ENCODE data around the gene IL32. TPM values are rescaled to one million over a fixed set of nuclear protein-coding genes. Genes with fewer than 3 reads are reported as not detected.

Gene IL32
- total RNA-seq, 1 donor from 2014 or later = 4.9 TPM

- Mint-ChIP-seq H3K9me3 (no peaks in the 10 kb centered on the region), H3K27me3 (ENCODE audit: low read depth) (peaks cover 20% of the 10 kb centered on the region), H3K4me3 (no peak overlapping the region), H3K27ac (no peak overlapping the region), H3K36me3 (no peaks in the 10 kb centered on the region), H3K4me1 (peaks cover 16% of the 10 kb centered on the region)
- DNase-seq (ENCODE audit: low spot score in 2 of 2, unreplicated experiment in 2 of 2) = no peak
- TF ChIP-seq CTCF (IDR thresholded peaks at IDR 0.05; ENCODE audit: unreplicated experiment) = peak; percentile 33
Measured at GRCh38 chr16:3094289-3095027, 29.0 kb downstream of the IL32 start.

GRCh38 chr16:3095869-3096268, 30.4 kb downstream of the IL32 start:
- TF ChIP-seq CTCF (IDR thresholded peaks at IDR 0.05; ENCODE audit: unreplicated experiment) = no peak
- Mint-ChIP-seq H3K36me3 (no peaks in the 10 kb centered on the region), H3K27ac (no peak overlapping the region), H3K27me3 (ENCODE audit: low read depth) (peaks cover 24% of the 10 kb centered on the region), H3K4me3 (no peak overlapping the region), H3K4me1 (peaks cover 20% of the 10 kb centered on the region), H3K9me3 (no peaks in the 10 kb centered on the region)
- no peak for DNase-seq (ENCODE audit: low spot score in 2 of 2, unreplicated experiment in 2 of 2)

- Mint-ChIP-seq H3K9me3 (no peaks in the 10 kb centered on the region), H3K27ac (no peak overlapping the region), H3K4me3 (no peak overlapping the region), H3K27me3 (ENCODE audit: low read depth) (peaks cover 28% of the 10 kb centered on the region), H3K4me1 (peaks cover 20% of the 10 kb centered on the region), H3K36me3 (no peaks in the 10 kb centered on the region)
- no peak for TF ChIP-seq CTCF (IDR thresholded peaks at IDR 0.05; ENCODE audit: unreplicated experiment)
- DNase-seq (ENCODE audit: low spot score in 2 of 2, unreplicated experiment in 2 of 2) = no peak
Measured at GRCh38 chr16:3096362-3096761, 30.9 kb downstream of the IL32 start.

DNA sequence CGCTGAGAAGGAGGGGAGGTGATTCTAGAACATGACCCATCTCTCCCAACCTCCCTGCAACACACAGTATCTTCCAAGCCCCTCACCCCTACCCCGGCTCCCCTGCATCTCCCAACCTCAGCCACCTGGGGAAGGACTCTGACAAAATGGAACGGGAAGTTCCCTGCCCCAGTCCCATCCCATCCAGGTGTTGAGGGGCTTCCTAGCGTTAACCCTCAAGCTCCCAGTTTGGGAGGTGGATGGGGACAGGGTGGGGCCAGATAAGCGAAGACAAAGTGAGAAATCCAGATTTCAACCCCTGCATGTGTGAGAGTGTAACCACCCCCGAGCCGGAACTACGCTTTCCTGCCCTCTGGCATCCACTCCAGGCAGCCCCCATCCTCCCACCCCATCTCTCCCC, 31.8 kb downstream of the IL32 start:
- TF ChIP-seq CTCF (IDR thresholded peaks at IDR 0.05; ENCODE audit: unreplicated experiment) = no peak
- Mint-ChIP-seq H3K27ac (no peak overlapping the region), H3K9me3 (no peaks in the 10 kb centered on the region), H3K36me3 (no peaks in the 10 kb centered on the region), H3K27me3 (ENCODE audit: low read depth) (peaks cover 29% of the 10 kb centered on the region), H3K4me3 (no peak overlapping the region), H3K4me1 (peaks cover 20% of the 10 kb centered on the region)
- no peak for DNase-seq (ENCODE audit: low spot score in 2 of 2, unreplicated experiment in 2 of 2)

DNA sequence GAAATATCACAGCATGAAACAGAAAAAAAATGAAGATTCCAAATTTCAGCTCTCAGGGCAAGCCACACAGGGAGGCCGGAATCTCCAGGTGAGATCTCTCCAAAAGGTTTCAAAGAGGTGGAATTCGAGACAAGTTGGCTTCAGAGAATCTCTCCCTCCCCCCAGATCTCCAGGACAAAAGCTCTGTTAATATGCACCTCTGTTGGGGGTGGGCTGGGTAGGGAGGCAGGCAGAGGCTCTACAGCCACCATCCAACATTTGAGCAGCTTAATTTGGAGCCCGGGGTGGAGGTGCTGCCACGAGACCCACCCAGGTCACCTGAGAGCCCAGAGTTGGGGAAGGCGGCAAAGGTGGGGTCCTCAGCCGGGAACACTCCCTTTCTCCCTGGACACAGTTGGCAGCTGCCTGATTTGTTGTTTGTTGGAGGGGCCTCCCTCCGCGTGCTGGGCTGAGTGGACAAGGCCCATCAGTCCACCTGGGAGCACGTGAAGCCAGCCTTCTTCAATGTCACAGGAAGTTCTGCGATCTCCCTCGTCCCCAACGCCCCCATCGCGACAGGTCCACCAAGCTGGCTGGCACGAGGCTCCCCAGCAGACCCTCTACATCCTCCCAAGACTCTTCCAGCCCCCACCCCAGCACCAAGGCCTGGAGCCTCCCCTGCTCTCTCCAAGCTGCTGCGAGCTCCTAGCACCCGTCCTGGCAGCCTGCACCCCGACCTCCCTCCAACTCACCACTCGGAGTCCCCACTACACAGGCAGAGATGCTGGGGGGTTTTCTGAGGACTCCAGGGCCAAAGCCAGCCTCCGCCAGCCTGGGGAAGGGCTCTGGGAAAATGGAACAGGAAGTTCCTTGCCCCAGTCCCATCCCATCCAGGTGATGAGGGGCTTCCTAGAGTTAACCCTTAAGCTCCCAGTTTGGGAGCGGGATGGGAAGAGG, 33.3 kb downstream of the IL32 start, which contains the start of gene ZSCAN10:
Gene ZSCAN10 (minus strand): TSS at position 836 of the 936 bp plus-strand sequence. CDS start 6,357 bp downstream, outside the sequence.
- peaks cover 18% of the 10 kb centered on the region for H3K4me1 Mint-ChIP-seq
- DNase-seq (ENCODE audit: low spot score in 2 of 2, unreplicated experiment in 2 of 2) = no peak
- peak within 1 kb of the TSS; percentile 77 for H3K27ac Mint-ChIP-seq
- H3K9me3 Mint-ChIP-seq = no peaks in the 10 kb centered on the region
- no peak for TF ChIP-seq CTCF (IDR thresholded peaks at IDR 0.05; ENCODE audit: unreplicated experiment)
- no peaks in the 10 kb centered on the region for H3K36me3 Mint-ChIP-seq
- H3K27me3 Mint-ChIP-seq (ENCODE audit: low read depth) = peaks cover 29% of the 10 kb centered on the region
- H3K4me3 Mint-ChIP-seq = peak within 1 kb of the TSS; percentile 64

Data from mesothelial cell of epicardium (in vitro differentiated cells).